SU-DHL-6 (cell line): ENCODE data around the gene CIBAR2.

Experiments
- EZH2phosphoT487 ChIP-seq: fragments of 200-600 bp; sonication (generic), shearing (Covaris generic); conservative IDR thresholded peaks from 2 replicates; pipeline ENCODE4 v1.6.1; 2018; ENCODE audit warnings: mild to moderate bottlenecking, antibody characterized with exemption, low read length, moderate library complexity, mixed read lengths
- TF ChIP-seq, protein P1 (sequence below): fragments of 200-600 bp; sonication (generic); IDR thresholded peaks from one replicate; pipeline ENCODE4 v1.5.1; 2017; ENCODE audit warnings: antibody characterized with exemption, mild to moderate bottlenecking, low read length, moderate library complexity; ENCODE audit not compliant: insufficient read depth, poor library complexity, severe bottlenecking

DNA sequence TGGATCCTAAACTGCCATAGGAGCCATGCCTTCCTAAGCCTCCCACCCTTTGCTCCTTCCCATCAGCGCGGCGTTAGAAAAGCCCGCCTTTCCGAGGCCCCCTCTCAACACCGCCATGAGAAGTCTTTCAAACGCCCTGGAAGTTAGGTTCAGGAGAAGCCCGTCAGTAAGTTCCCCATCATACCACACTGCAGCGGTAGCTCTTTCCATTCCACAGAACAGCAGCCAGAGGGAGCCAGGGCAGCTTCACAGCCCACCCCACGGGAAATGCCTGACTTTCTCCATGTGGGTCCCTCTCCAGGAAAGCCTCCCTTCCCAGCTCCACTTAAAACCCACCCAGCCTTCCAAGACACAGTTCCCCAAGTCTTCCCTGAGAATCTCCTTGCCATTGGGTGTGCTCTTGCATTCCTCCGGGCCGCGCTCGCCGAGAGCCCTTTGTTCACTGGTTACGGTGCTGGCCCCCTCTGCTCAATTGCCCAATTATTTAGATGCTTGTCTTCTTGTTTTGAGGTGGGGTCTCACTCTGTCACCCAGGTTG is 56.0 kb downstream of the CIBAR2 start:
- TF ChIP-seq EZH2phosphoT487 = no peak
- TF ChIP-seq, protein P1, sequence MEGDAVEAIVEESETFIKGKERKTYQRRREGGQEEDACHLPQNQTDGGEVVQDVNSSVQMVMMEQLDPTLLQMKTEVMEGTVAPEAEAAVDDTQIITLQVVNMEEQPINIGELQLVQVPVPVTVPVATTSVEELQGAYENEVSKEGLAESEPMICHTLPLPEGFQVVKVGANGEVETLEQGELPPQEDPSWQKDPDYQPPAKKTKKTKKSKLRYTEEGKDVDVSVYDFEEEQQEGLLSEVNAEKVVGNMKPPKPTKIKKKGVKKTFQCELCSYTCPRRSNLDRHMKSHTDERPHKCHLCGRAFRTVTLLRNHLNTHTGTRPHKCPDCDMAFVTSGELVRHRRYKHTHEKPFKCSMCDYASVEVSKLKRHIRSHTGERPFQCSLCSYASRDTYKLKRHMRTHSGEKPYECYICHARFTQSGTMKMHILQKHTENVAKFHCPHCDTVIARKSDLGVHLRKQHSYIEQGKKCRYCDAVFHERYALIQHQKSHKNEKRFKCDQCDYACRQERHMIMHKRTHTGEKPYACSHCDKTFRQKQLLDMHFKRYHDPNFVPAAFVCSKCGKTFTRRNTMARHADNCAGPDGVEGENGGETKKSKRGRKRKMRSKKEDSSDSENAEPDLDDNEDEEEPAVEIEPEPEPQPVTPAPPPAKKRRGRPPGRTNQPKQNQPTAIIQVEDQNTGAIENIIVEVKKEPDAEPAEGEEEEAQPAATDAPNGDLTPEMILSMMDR = no peak
